GM18868 (cell line): ENCODE measurements around the gene RAPGEF5.
A peak's percentile ranks its signal among the peaks of the same experiment; 100 is the strongest.

ENCODE experiments used
- ATAC-seq: cut with Tn5 transposase; IDR thresholded peaks from one replicate; pipeline ENCODE4 v1.9.1; 2021; ENCODE audit warnings: mild to moderate bottlenecking, moderate library complexity; ENCODE audit not compliant: unreplicated experiment

Gene RAPGEF5

DNA sequence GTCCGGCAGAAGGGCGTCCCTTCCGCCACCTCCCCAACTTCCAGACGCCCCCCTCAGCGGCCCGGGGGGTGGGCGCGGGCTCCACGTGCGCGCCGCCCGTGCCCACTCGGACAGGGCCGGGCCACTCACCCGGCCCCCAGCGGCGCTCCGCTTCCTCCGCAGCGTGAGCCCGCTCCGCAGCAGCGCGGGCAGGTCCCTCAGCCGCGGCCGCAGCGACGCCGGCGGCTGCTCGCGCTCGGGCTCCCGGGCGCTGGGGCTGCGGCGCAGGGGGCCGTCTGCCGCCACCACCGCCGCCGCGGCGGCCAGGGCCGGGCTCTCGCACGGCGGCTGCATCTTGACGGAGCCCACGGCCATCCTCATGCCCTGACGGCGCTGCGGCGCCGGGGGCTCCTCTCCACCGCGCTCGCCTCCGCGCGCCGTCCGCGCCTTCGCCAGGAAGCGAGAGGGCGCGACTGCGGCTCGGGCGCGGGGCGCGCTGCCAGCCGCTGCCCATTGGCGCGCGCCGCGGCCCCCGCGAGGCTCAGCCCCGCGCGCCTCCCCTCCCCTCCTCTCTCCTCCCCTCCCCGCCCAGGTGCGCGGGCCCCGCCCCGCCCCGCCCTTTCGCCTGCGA lies at the start of gene RAPGEF5:
RAPGEF5 (minus strand) TSS at position 454 of the 610 bp plus-strand sequence; CDS start at position 360, 94 bp downstream.
- peak; percentile 70 for ATAC-seq

GRCh38 chr7:22406715-22407114 lies 49.8 kb upstream of the RAPGEF5 start:
- no peak for ATAC-seq

GRCh38 chr7:22404421-22405023 lies 47.6 kb upstream of the RAPGEF5 start:
- ATAC-seq = no peak

DNA sequence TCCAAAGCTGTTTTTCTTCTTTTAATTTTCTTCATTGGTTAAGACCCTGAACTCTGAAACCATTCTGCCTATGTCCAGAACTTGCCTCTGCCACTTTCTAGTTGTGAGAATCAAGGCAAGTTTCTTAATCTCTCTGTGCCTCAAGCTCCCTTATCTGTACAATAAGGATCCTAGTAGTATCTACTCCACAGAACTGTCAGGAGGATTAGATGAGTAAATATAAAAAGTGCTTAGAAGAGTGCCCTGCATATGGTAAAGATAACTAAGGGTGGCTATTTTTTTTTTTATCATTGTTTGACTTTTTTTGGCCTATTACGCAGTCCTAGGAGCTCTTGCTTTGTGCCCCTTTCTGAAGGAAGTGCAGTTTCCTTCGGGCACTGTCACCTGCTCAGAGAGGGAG lies 46.4 kb upstream of the RAPGEF5 start:
- ATAC-seq = no peak

GRCh38 chr7:22402250-22402649 lies 45.3 kb upstream of the RAPGEF5 start:
- peak; percentile 24 for ATAC-seq

GRCh38 chr7:22400936-22401553 lies 44.1 kb upstream of the RAPGEF5 start:
- ATAC-seq = no peak

DNA sequence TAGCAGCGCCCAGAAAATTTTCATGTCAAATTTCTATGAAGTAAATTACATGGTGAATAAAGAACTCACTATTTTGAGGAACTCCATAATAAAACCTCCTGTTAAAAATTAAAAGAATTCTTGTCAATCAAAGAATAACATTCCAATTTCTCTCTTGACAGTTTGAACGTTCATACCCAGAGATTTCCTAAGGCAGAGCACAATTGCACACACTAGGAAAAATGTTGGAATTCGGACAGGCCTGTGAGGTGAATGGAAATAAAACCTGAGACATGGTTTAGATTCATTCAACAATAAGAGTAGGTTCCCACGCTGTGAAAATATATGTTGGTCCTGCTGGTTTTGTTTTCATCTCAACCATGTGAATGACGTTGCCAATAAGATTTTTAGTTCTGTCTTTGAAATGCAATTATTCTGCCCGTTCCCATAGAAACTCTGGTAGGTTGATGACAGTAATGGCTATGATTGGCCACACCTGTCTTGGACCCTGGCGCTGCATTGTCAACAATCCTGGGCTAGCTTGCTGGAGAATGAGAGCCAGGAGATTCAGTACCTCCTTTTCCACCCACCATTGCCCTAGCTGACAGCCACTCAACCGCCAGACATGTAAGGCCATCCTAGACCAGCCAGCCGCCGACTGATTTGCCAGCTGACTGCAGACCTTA lies 43.3 kb upstream of the RAPGEF5 start:
- no peak for ATAC-seq

DNA sequence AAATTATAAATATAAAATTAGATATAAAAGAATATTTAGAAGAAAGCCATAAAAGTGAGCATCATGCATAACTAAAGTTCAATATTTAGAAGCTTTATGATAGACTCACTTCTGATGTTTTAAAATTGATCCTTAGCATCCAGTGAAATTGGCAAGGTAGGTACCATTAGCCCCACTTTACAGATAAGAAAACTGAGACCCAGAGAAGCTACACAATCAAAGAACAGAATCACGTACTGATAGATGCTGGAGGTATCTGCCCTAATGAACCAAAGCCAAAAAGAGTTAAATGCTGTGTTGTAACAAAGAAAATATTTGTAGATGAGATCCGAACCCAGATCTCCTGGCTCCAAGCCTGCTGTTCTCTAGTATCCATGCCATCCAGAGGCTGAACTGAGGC lies 42.6 kb upstream of the RAPGEF5 start:
- ATAC-seq = no peak

GRCh38 chr7:22399091-22399490 lies 42.1 kb upstream of the RAPGEF5 start:
- no peak for ATAC-seq

GRCh38 chr7:22397981-22398380 lies 41.0 kb upstream of the RAPGEF5 start:
- ATAC-seq = no peak

- ATAC-seq = no peak
Measured at GRCh38 chr7:22395222-22395621, 38.3 kb upstream of the RAPGEF5 start.

DNA sequence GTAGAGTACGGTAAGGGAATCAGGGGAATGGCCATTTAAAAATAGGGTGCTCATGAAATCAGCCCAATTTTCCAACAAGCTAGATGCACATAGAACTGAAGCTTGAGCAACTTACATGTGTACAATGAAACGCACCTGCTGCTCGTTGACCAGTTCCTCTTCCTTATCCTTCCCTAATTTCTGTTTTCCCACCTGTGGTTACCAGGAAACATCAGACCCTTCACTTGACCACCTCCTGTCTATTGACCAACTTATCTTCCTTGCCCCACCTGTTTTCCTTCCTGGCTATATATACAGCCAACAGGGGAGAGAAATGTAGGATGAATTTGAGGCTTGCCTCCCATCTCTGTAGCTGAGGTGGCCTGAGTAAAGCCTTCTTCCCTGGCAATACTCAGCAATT lies 37.8 kb upstream of the RAPGEF5 start:
- no peak for ATAC-seq

GRCh38 chr7:22393913-22394729 lies 37.2 kb upstream of the RAPGEF5 start:
- no peak for ATAC-seq

- no peak for ATAC-seq
Measured at GRCh38 chr7:22390516-22390915, 33.6 kb upstream of the RAPGEF5 start.

DNA sequence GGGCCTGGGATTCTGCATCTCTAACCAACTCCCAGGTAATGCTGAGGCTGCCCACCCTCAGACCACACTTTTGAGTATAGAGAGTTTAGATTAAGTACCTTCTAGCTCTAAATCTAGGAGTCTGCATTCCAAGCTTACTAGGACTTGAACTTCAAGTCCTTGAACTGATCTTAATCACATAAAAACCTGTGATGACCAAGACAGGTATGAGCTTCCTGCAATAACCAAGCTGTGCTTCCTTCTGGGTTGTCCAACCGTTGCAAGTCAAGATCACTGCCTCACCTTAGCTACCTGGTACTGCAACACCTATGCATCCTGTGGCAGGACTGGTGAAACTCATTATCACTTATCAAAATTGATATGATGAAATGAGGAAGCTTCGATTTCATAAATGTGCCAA lies 32.9 kb upstream of the RAPGEF5 start:
- ATAC-seq = no peak

DNA sequence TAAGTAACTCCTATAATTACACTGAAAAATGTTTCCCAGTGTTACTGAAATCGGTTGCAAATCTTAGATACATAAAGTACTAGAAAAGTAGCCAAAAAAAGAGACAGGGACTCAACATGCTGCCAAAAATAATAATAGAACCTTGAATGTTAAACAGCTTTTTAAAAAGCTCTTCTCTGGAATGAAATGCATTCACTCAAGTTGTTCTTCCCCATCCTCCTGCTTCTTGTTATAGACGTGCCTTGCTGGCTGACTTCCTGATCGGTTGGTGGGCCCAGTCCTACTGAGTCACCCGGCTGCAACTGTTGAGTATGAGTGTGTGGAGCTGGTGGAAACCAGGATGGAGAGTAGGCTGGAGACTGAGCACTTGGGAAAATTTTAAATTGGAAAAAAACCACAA lies 30.6 kb upstream of the RAPGEF5 start:
- ATAC-seq = no peak

DNA sequence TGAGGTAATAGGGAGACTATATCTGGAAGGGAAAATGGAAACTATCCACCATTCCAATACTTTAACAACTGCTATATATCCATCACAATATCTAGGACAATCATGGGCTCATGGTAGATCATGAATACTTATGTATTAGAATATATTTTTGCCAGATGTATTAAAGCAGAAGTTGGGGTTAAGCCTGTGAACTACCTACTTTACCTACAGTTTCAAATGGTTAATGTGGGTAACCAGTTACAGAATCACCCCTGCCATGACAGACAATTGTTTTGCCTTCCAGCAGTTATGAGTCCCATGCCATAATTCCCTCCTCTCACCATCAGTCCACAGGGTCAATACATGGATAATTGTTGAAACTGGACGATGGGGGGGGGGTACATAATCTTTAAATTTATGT lies 29.9 kb upstream of the RAPGEF5 start:
- peak; percentile 45 for ATAC-seq

GRCh38 chr7:22386206-22386858 lies 29.4 kb upstream of the RAPGEF5 start:
- peak; percentile 69 for ATAC-seq

GRCh38 chr7:22385326-22385725 lies 28.4 kb upstream of the RAPGEF5 start:
- ATAC-seq = no peak

GRCh38 chr7:22380333-22380732 lies 23.4 kb upstream of the RAPGEF5 start:
- ATAC-seq = no peak
